Measurements from ENCODE around the gene NCF4. TPM values are rescaled to one million over a fixed set of nuclear protein-coding genes. Genes with fewer than 3 reads are reported as not detected.
A peak's percentile ranks its signal among the peaks of the same experiment; 100 is the strongest.

NCF4 gene
- total RNA-seq, 4 donors from 2014 or later, result 1.8 to 21.2 (median 6.3) TPM

GRCh38 chr22:36913427-36914389 lies 52.9 kb downstream of the NCF4 start, which contains the start of gene CSF2RB:
TSS of gene CSF2RB (plus strand) at chr22:36913628. CDS start at chr22:36922208, 8,580 bp downstream.
- no peak for DNase-seq

GRCh38 chr22:36914390-36914752 lies 53.6 kb downstream of the NCF4 start:
- no peak for DNase-seq
- no peaks in the 10 kb centered on the region for H3K4me1 ChIP-seq
- H3K27me3 ChIP-seq, result no peaks in the 10 kb centered on the region
- no peaks in the 10 kb centered on the region for H3K9me3 ChIP-seq
- no peak overlapping the region for H3K4me3 ChIP-seq
- no peak overlapping the region for H3K27ac ChIP-seq
- TF ChIP-seq POLR2A (IDR thresholded peaks at IDR 0.05) (no peak), CTCF (IDR thresholded peaks at IDR 0.05) (no peak)
- intact Hi-C loops (cut with DNase I; ENCODE audit: low total_unique reads), result no loop called here
- no peaks in the 10 kb centered on the region for H3K36me3 ChIP-seq

More at GRCh38 chr22:36913427-36914389, 52.9 kb downstream of the NCF4 start, which contains the start of gene CSF2RB:
- H3K4me3 ChIP-seq, result no peak within 1 kb of the TSS
- no peaks in the 10 kb centered on the region for H3K9me3 ChIP-seq
- H3K36me3 ChIP-seq, result no peaks in the 10 kb centered on the region
- intact Hi-C loops (cut with DNase I; ENCODE audit: low total_unique reads), result no loop called here
- no peaks in the 10 kb centered on the region for H3K4me1 ChIP-seq
- no peak for TF ChIP-seq CTCF (IDR thresholded peaks at IDR 0.05)
- H3K27ac ChIP-seq, result peak within 1 kb of the TSS in 1 of 2 donors; percentile 41
- H3K27me3 ChIP-seq, result no peaks in the 10 kb centered on the region

- DNase-seq, result no peak
- Histone ChIP-seq H3K36me3 (no peaks in the 10 kb centered on the region), H3K9me3 (no peaks in the 10 kb centered on the region), H3K4me1 (no peaks in the 10 kb centered on the region), H3K27me3 (no peaks in the 10 kb centered on the region), H3K27ac (no peak overlapping the region), H3K4me3 (no peak overlapping the region)
- TF ChIP-seq POLR2A (IDR thresholded peaks at IDR 0.05) (no peak), CTCF (IDR thresholded peaks at IDR 0.05) (no peak)
- intact Hi-C loops (cut with DNase I; ENCODE audit: low total_unique reads), result no loop called here
These were observed 55.2 kb downstream of the NCF4 start for GRCh38 chr22:36916034-36916433.

GRCh38 chr22:36918586-36919284 lies 57.9 kb downstream of the NCF4 start:
- TF ChIP-seq CTCF (IDR thresholded peaks at IDR 0.05) (no peak), POLR2A (IDR thresholded peaks at IDR 0.05) (no peak)
- Histone ChIP-seq H3K27ac (no peak overlapping the region), H3K4me1 (no peaks in the 10 kb centered on the region), H3K4me3 (no peak overlapping the region), H3K27me3 (no peaks in the 10 kb centered on the region), H3K9me3 (no peaks in the 10 kb centered on the region), H3K36me3 (no peaks in the 10 kb centered on the region)
- intact Hi-C loops (cut with DNase I; ENCODE audit: low total_unique reads), result no loop called here
- no peak for DNase-seq

Data from uterus (tissue), 4 donors.